SJSA1 (cell line): ENCODE measurements around the gene AFTPH. TPM values are rescaled to one million over a fixed set of nuclear protein-coding genes. Genes with fewer than 3 reads are reported as not detected.
A peak's percentile ranks its signal among the peaks of the same experiment; 100 is the strongest.

Experiments used
- DNase-seq, 2 experiments: peaks; one replicate each; pipeline ENCODE4 v3.0.0-alpha.2; 2015 to 2020; ENCODE audit warnings: low spot score in 2 of 2, low read depth in 1 of 2
- H3K27ac ChIP-seq: fragments of 250-450 bp; sonication (Bioruptor Pico); 2 replicates; pipeline ENCODE4 v1.5.1; 2020; ENCODE audit warnings: mild to moderate bottlenecking, moderate library complexity
- H3K27me3 ChIP-seq: fragments of 250-450 bp; sonication (Bioruptor Pico); replicated peaks from 2 replicates; pipeline ENCODE4 v1.5.1; 2020; ENCODE audit warnings: mild to moderate bottlenecking, moderate library complexity
- H3K36me3 ChIP-seq: fragments of 250-450 bp; sonication (Bioruptor Pico); 2 replicates; pipeline ENCODE4 v1.5.1; 2020; ENCODE audit warnings: mild to moderate bottlenecking
- H3K4me1 ChIP-seq: fragments of 250-450 bp; sonication (Bioruptor Pico); replicated peaks from 2 replicates; pipeline ENCODE4 v1.6.1; 2021; ENCODE audit warnings: mild to moderate bottlenecking
- H3K4me3 ChIP-seq: fragments of 250-450 bp; sonication (Bioruptor Pico); 2 replicates; pipeline ENCODE4 v1.5.1; 2020; ENCODE audit warnings: mild to moderate bottlenecking
- H3K9me3 ChIP-seq: fragments of 250-450 bp; sonication (Bioruptor Pico); replicated peaks from 2 replicates; pipeline ENCODE4 v1.5.1; 2020; ENCODE audit warnings: mild to moderate bottlenecking
- total RNA-seq: library from RNA; depleted of rRNA; stranded (reverse); fragments of >200 nt; shearing (Covaris generic); gene quantifications from 2 replicates; pipeline ENCODE4 v1.2.3, GENCODE V29; 2014

AFTPH gene
- total RNA-seq, 1 experiment from 2014 or later, result 24.4 TPM

GRCh38 chr2:64594226-64594989 is 70.3 kb downstream of the AFTPH start:
- Histone ChIP-seq H3K4me3 (no peak overlapping the region), H3K9me3 (no peaks in the 10 kb centered on the region), H3K4me1 (peaks cover 18% of the 10 kb centered on the region), H3K27me3 (no peaks in the 10 kb centered on the region), H3K27ac (peak overlapping the region; percentile 35; the same call in 1 of the 2 replicates), H3K36me3 (peaks cover 25% of the 10 kb centered on the region; the same call in 1 of the 2 replicates)
- peak in 1 of 2 experiments; percentile 63 for DNase-seq

- DNase-seq, result peak in 1 of 2 experiments; percentile 8
- Histone ChIP-seq H3K27me3 (no peaks in the 10 kb centered on the region), H3K4me3 (no peak overlapping the region), H3K36me3 (peaks cover 15% of the 10 kb centered on the region; the same call in 1 of the 2 replicates), H3K27ac (no peak overlapping the region), H3K9me3 (no peaks in the 10 kb centered on the region), H3K4me1 (peaks cover 18% of the 10 kb centered on the region)
These were observed 71.5 kb downstream of the AFTPH start for GRCh38 chr2:64595397-64596176.

- Histone ChIP-seq H3K27me3 (no peaks in the 10 kb centered on the region), H3K9me3 (no peaks in the 10 kb centered on the region), H3K4me3 (no peak overlapping the region), H3K4me1 (peaks cover 18% of the 10 kb centered on the region), H3K36me3 (peaks cover 4% of the 10 kb centered on the region; the same call in 1 of the 2 replicates), H3K27ac (no peak overlapping the region)
- no peak for DNase-seq
These were observed 74.1 kb downstream of the AFTPH start for GRCh38 chr2:64598226-64598625.

- Histone ChIP-seq H3K4me1 (peaks cover 9% of the 10 kb centered on the region), H3K36me3 (no peaks in the 10 kb centered on the region), H3K27me3 (no peaks in the 10 kb centered on the region), H3K27ac (no peak overlapping the region), H3K9me3 (peaks cover 6% of the 10 kb centered on the region; the same call in 1 of the 2 replicates), H3K4me3 (no peak overlapping the region)
- DNase-seq, result no peak
These were observed 75.3 kb downstream of the AFTPH start for GRCh38 chr2:64599469-64599868.

GRCh38 chr2:64601034-64601754 is 77.1 kb downstream of the AFTPH start:
- DNase-seq, result no peak

GRCh38 chr2:64601785-64602391 is 77.8 kb downstream of the AFTPH start:
- H3K27me3 ChIP-seq, result no peaks in the 10 kb centered on the region
- H3K4me1 ChIP-seq, result no peaks in the 10 kb centered on the region
- H3K27ac ChIP-seq, result no peak overlapping the region
- H3K4me3 ChIP-seq, result no peak overlapping the region
- H3K9me3 ChIP-seq, result peaks cover 6% of the 10 kb centered on the region; the same call in 1 of the 2 replicates
- DNase-seq, result no peak
- no peaks in the 10 kb centered on the region for H3K36me3 ChIP-seq

More at GRCh38 chr2:64601034-64601754, 77.1 kb downstream of the AFTPH start:
- H3K4me1 ChIP-seq, result no peaks in the 10 kb centered on the region
- H3K36me3 ChIP-seq, result no peaks in the 10 kb centered on the region
- H3K4me3 ChIP-seq, result no peak overlapping the region
- H3K27ac ChIP-seq, result no peak overlapping the region
- no peaks in the 10 kb centered on the region for H3K27me3 ChIP-seq
- H3K9me3 ChIP-seq, result peaks cover 6% of the 10 kb centered on the region; the same call in 1 of the 2 replicates

GRCh38 chr2:64602436-64602835 is 78.3 kb downstream of the AFTPH start:
- H3K9me3 ChIP-seq, result peaks cover 6% of the 10 kb centered on the region; the same call in 1 of the 2 replicates
- H3K27ac ChIP-seq, result no peak overlapping the region
- no peaks in the 10 kb centered on the region for H3K27me3 ChIP-seq
- H3K36me3 ChIP-seq, result no peaks in the 10 kb centered on the region
- H3K4me1 ChIP-seq, result no peaks in the 10 kb centered on the region
- H3K4me3 ChIP-seq, result no peak overlapping the region
- no peak for DNase-seq

- Histone ChIP-seq H3K4me1 (no peaks in the 10 kb centered on the region), H3K27ac (no peak overlapping the region), H3K9me3 (peaks cover 6% of the 10 kb centered on the region; the same call in 1 of the 2 replicates), H3K36me3 (no peaks in the 10 kb centered on the region), H3K4me3 (no peak overlapping the region), H3K27me3 (no peaks in the 10 kb centered on the region)
- DNase-seq, result no peak
These were observed 80.0 kb downstream of the AFTPH start for GRCh38 chr2:64604155-64604554.

GRCh38 chr2:64605026-64605471 is 80.9 kb downstream of the AFTPH start:
- Histone ChIP-seq H3K4me1 (no peaks in the 10 kb centered on the region), H3K36me3 (no peaks in the 10 kb centered on the region), H3K27ac (no peak overlapping the region), H3K9me3 (peaks cover 6% of the 10 kb centered on the region; the same call in 1 of the 2 replicates), H3K27me3 (no peaks in the 10 kb centered on the region), H3K4me3 (no peak overlapping the region)
- DNase-seq, result no peak

- no peak overlapping the region for H3K4me3 ChIP-seq
- H3K27me3 ChIP-seq, result no peaks in the 10 kb centered on the region
- H3K9me3 ChIP-seq, result peaks cover 6% of the 10 kb centered on the region; the same call in 1 of the 2 replicates
- H3K36me3 ChIP-seq, result no peaks in the 10 kb centered on the region
- no peaks in the 10 kb centered on the region for H3K4me1 ChIP-seq
- H3K27ac ChIP-seq, result no peak overlapping the region
- no peak for DNase-seq
These were observed 81.9 kb downstream of the AFTPH start for GRCh38 chr2:64605991-64606478.

- H3K4me1 ChIP-seq, result no peaks in the 10 kb centered on the region
- H3K4me3 ChIP-seq, result no peak overlapping the region
- no peaks in the 10 kb centered on the region for H3K36me3 ChIP-seq
- no peak overlapping the region for H3K27ac ChIP-seq
- peaks cover 6% of the 10 kb centered on the region; the same call in 1 of the 2 replicates for H3K9me3 ChIP-seq
- peak in 1 of 2 experiments; percentile 34 for DNase-seq
- peaks cover 4% of the 10 kb centered on the region; the same call in 1 of the 2 replicates for H3K27me3 ChIP-seq
These were observed 82.6 kb downstream of the AFTPH start for GRCh38 chr2:64606479-64607363.
